Loucy (cell line): ENCODE results near the gene THOC6.

Source experiments
- CTCF ChIP-seq: fragments of 200-600 bp; sonication (generic); conservative IDR thresholded peaks from 2 replicates; pipeline ENCODE4 v1.5.1; 2014; ENCODE audit warnings: mild to moderate bottlenecking, antibody characterized with exemption, low read length
- EZH2phosphoT487 ChIP-seq: fragments of 200-600 bp; IDR thresholded peaks from 2 replicates; pipeline ENCODE4 v1.6.1; 2018; ENCODE audit warnings: antibody characterized with exemption, mild to moderate bottlenecking, moderate library complexity, borderline replicate concordance

GRCh38 chr16:3014971-3015370, 8.9 kb upstream of the THOC6 start:
- TF ChIP-seq CTCF = no peak
- TF ChIP-seq EZH2phosphoT487 = no peak
